Coronary artery (tissue), 2 donors: ENCODE results near the gene KAZN.
A peak's percentile ranks its signal among the peaks of the same experiment; 100 is the strongest.

Experiments used
- DNase-seq: peaks from one replicate; pipeline ENCODE4 v3.0.0-alpha.2; 2017; ENCODE audit warnings: low spot score
- H3K27ac ChIP-seq, 2 donors: fragments of 200-600 bp; sonication (generic); one replicate each; pipeline ENCODE4 v1.5.1; 2016 to 2019
- H3K4me3 ChIP-seq: fragments of 200-600 bp; sonication (generic); 2 replicates; pipeline ENCODE4 v1.5.1; 2016; ENCODE audit warnings: mild to moderate bottlenecking, moderate library complexity
- CTCF ChIP-seq: fragments of 200-600 bp; sonication (generic); IDR thresholded peaks from one replicate; pipeline ENCODE4 v1.5.1; 2019; ENCODE audit warnings: antibody characterized with exemption

KAZN gene

GRCh38 chr1:14677292-14677971, 78.9 kb downstream of the KAZN start:
- H3K4me3 ChIP-seq, result no peak overlapping the region
- no peak for TF ChIP-seq CTCF
- H3K27ac ChIP-seq, result no peak overlapping the region
- DNase-seq, result no peak

- DNase-seq, result peak; percentile 63
- no peak for TF ChIP-seq CTCF
- Histone ChIP-seq H3K4me3 (no peak overlapping the region), H3K27ac (no peak overlapping the region)
Measured at GRCh38 chr1:14678011-14678638, 79.6 kb downstream of the KAZN start.

- no peak overlapping the region for H3K27ac ChIP-seq
- no peak for TF ChIP-seq CTCF
Measured at GRCh38 chr1:14679027-14679688, 80.7 kb downstream of the KAZN start.

GRCh38 chr1:14681182-14681581, 82.7 kb downstream of the KAZN start:
- no peak overlapping the region for H3K27ac ChIP-seq
- no peak for TF ChIP-seq CTCF
- H3K4me3 ChIP-seq, result no peak overlapping the region
- DNase-seq, result no peak

More at GRCh38 chr1:14679027-14679688, 80.7 kb downstream of the KAZN start:
- no peak for DNase-seq
- H3K4me3 ChIP-seq, result no peak overlapping the region

- no peak overlapping the region for H3K27ac ChIP-seq
Measured at GRCh38 chr1:14682941-14683621, 84.6 kb downstream of the KAZN start.

GRCh38 chr1:14685078-14685477, 86.6 kb downstream of the KAZN start:
- DNase-seq, result peak; percentile 47
- Histone ChIP-seq H3K4me3 (no peak overlapping the region), H3K27ac (no peak overlapping the region)
- no peak for TF ChIP-seq CTCF

More at GRCh38 chr1:14682941-14683621, 84.6 kb downstream of the KAZN start:
- H3K4me3 ChIP-seq, result no peak overlapping the region
- no peak for DNase-seq
- TF ChIP-seq CTCF, result no peak
